Measurements from ENCODE around the gene ZNF555.

The ZNF555 gene

DNA sequence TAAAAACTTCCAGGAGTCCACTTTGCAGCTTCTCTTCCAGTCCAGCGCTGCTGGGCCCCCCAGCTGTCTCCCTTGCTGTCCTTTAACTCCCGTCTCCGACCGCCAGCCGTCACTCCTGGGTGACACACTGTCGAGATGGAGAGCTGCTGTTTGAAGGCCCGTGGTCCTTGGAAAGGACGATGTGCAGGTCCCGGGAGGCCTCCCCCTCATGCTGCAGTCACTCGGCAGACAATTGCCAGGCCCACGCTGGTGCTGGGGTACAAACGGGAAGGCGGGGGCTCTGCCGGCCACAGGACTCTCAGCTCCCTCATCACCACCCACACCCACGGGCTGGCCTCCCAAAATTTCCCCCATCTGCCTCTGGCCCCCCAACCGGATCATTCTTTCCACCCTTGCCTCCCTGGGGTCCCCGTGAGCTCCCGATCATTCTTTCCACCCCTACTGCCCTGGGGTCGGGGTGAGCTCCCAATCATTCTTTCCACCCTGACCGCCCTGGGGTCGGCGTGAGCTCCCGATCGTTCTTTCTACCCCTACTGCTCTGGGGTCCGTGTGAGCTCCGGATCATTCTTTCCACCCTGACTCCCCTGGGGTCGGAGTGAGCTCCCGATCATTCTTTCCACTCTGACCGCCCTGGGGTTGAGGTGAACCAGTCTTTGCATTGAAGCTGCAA is 37.7 kb upstream of the ZNF555 start:
- Histone ChIP-seq H3K4me3 (IDR thresholded peaks at IDR 0.05; ENCODE audit: insufficient read depth, low read depth, low read length) (no peak overlapping the region), H2AFZ (ENCODE audit: low read depth) (no peak overlapping the region), H3K27me3 (ENCODE audit: insufficient read depth, low read depth) (no peaks in the 10 kb centered on the region), H3K9ac (no peak overlapping the region), H3K79me2 (ENCODE audit: insufficient read depth, low read depth) (no peaks in the 10 kb centered on the region), H4K20me1 (ENCODE audit: insufficient read depth) (no peaks in the 10 kb centered on the region), H3K36me3 (ENCODE audit: insufficient read depth) (peaks cover 3% of the 10 kb centered on the region; the same call in 1 of the 2 replicates), H3K27ac (no peak overlapping the region), H3K4me1 (ENCODE audit: low read depth, poor library complexity, severe bottlenecking) (no peaks in the 10 kb centered on the region), H3K4me2 (no peak overlapping the region)
- TF ChIP-seq CTCF (conservative IDR thresholded peaks at IDR 0.05; ENCODE audit: low read depth, low read length) = no peak

GRCh38 chr19:2804156-2805004 is 36.9 kb upstream of the ZNF555 start:
- no peak overlapping the region for H3K4me3 ChIP-seq (IDR thresholded peaks at IDR 0.05; ENCODE audit: insufficient read depth, low read depth, low read length)
- no peak overlapping the region for H3K9ac ChIP-seq
- no peak for TF ChIP-seq CTCF (conservative IDR thresholded peaks at IDR 0.05; ENCODE audit: low read depth, low read length)
- H3K27me3 ChIP-seq (ENCODE audit: insufficient read depth, low read depth) = no peaks in the 10 kb centered on the region
- H3K4me1 ChIP-seq (ENCODE audit: low read depth, poor library complexity, severe bottlenecking) = no peaks in the 10 kb centered on the region
- no peak overlapping the region for H3K27ac ChIP-seq
- H3K4me2 ChIP-seq = no peak overlapping the region
- H3K36me3 ChIP-seq (ENCODE audit: insufficient read depth) = peaks cover 3% of the 10 kb centered on the region; the same call in 1 of the 2 replicates
- no peak overlapping the region for H2AFZ ChIP-seq (ENCODE audit: low read depth)
- no peaks in the 10 kb centered on the region for H3K79me2 ChIP-seq (ENCODE audit: insufficient read depth, low read depth)
- H4K20me1 ChIP-seq (ENCODE audit: insufficient read depth) = no peaks in the 10 kb centered on the region

GRCh38 chr19:2805261-2805900 is 35.9 kb upstream of the ZNF555 start:
- no peaks in the 10 kb centered on the region for H3K79me2 ChIP-seq (ENCODE audit: insufficient read depth, low read depth)
- no peak overlapping the region for H3K9ac ChIP-seq
- H2AFZ ChIP-seq (ENCODE audit: low read depth) = no peak overlapping the region
- H4K20me1 ChIP-seq (ENCODE audit: insufficient read depth) = no peaks in the 10 kb centered on the region
- no peaks in the 10 kb centered on the region for H3K4me1 ChIP-seq (ENCODE audit: low read depth, poor library complexity, severe bottlenecking)
- no peaks in the 10 kb centered on the region; the same call in 1 of the 2 replicates for H3K36me3 ChIP-seq (ENCODE audit: insufficient read depth)
- H3K4me3 ChIP-seq (IDR thresholded peaks at IDR 0.05; ENCODE audit: insufficient read depth, low read depth, low read length) = no peak overlapping the region
- no peak overlapping the region for H3K4me2 ChIP-seq
- no peak overlapping the region for H3K27ac ChIP-seq
- TF ChIP-seq CTCF (conservative IDR thresholded peaks at IDR 0.05; ENCODE audit: low read depth, low read length) = no peak
- H3K27me3 ChIP-seq (ENCODE audit: insufficient read depth, low read depth) = no peaks in the 10 kb centered on the region

- Histone ChIP-seq H3K36me3 (ENCODE audit: insufficient read depth) (no peaks in the 10 kb centered on the region; the same call in 1 of the 2 replicates), H3K9ac (no peak overlapping the region)
These were observed 35.2 kb upstream of the ZNF555 start for GRCh38 chr19:2805991-2806649.

More at GRCh38 chr19:2805991-2806649, 35.2 kb upstream of the ZNF555 start:
- Histone ChIP-seq H3K4me1 (ENCODE audit: low read depth, poor library complexity, severe bottlenecking) (no peaks in the 10 kb centered on the region), H3K4me3 (IDR thresholded peaks at IDR 0.05; ENCODE audit: insufficient read depth, low read depth, low read length) (no peak overlapping the region), H3K27me3 (ENCODE audit: insufficient read depth, low read depth) (no peaks in the 10 kb centered on the region), H4K20me1 (ENCODE audit: insufficient read depth) (no peaks in the 10 kb centered on the region), H3K27ac (no peak overlapping the region), H3K79me2 (ENCODE audit: insufficient read depth, low read depth) (no peaks in the 10 kb centered on the region), H2AFZ (ENCODE audit: low read depth) (no peak overlapping the region), H3K4me2 (no peak overlapping the region)
- no peak for TF ChIP-seq CTCF (conservative IDR thresholded peaks at IDR 0.05; ENCODE audit: low read depth, low read length)
